K562 (cell line): ENCODE data around the gene TBC1D10A. TPM values are rescaled to one million over a fixed set of nuclear protein-coding genes. Genes with fewer than 3 reads are reported as not detected.

Experiments
- HMG20B ChIP-seq: fragments of 250-450 bp; sonication (Bioruptor Pico); IDR thresholded peaks from 2 replicates; pipeline ENCODE4 v1.5.0; 2021; ENCODE audit warnings: mild to moderate bottlenecking
- SFPQ ChIP-seq: fragments of 200-400 bp; formaldehyde crosslinking; IDR thresholded peaks from 2 replicates; pipeline ENCODE4 v1.6.1; 2017; ENCODE audit warnings: mild to moderate bottlenecking, low read depth, low read length, moderate library complexity
- SMC3 ChIP-seq: conservative IDR thresholded peaks from 2 replicates; pipeline ENCODE4 v1.6.1; 2011; ENCODE audit warnings: low read depth, low read length, improper control_type of control experiment; ENCODE audit not compliant: insufficient read depth
- TCF15 ChIP-seq: fragments of 250-450 bp; sonication (Bioruptor Pico); IDR thresholded peaks from 2 replicates; pipeline ENCODE4 v1.8.0; 2022; ENCODE audit warnings: moderate library complexity, mild to moderate bottlenecking, inconsistent platforms
- ZNF449 ChIP-seq: fragments of 250-450 bp; sonication (Bioruptor Pico); IDR thresholded peaks from 2 replicates; pipeline ENCODE4 v1.8.0; 2022; ENCODE audit warnings: moderate library complexity, mild to moderate bottlenecking, inconsistent platforms
- ZNF57 ChIP-seq: fragments of 450-650 bp; formaldehyde crosslinking; IDR thresholded peaks from 2 replicates; pipeline ENCODE4 v1.4.0; 2020; ENCODE audit warnings: mild to moderate bottlenecking, moderate library complexity
- ZNF696 ChIP-seq: fragments of 250-450 bp; sonication (Bioruptor Pico); conservative IDR thresholded peaks from 2 replicates; pipeline ENCODE4 v1.4.0; 2020; ENCODE audit warnings: mild to moderate bottlenecking, moderate library complexity
- polyA plus RNA-seq, 8 experiments: library from polyadenylated mRNA; depleted of rRNA in 4 of 8; stranded (reverse) in 5 of 8; unstranded in 3 of 8; fragments of >200 nt; fragmentation: Nextera tagmentation in 2 of 8; fragmentation: Illumina TruSeq in 1 of 8; extraction: Ambion mirVana in 2 of 8; extraction: Trizol in 1 of 8; gene quantifications; 2 replicates each; pipeline versions ENCODE4 v1.2.1 to v1.2.3, GENCODE V29; 2011 to 2014; ENCODE audit warnings: inconsistent platforms in 1 of 8, missing spikeins in 1 of 8
- total RNA-seq, 7 experiments: library from RNA; depleted of rRNA in 6 of 7; stranded (reverse); fragments of >200 nt in 6 of 7; fragmentation: Illumina TruSeq in 2 of 7; extraction: Trizol in 2 of 7; gene quantifications; 2 replicates each; pipeline versions ENCODE4 v1.2.1 to v1.2.3, GENCODE V29; 2011 to 2021; ENCODE audit warnings: low replicate concordance in 1 of 7

Gene TBC1D10A
- total and polyA plus RNA-seq, 9 of the 15 experiments (the other 6 are each of a cell fraction or from before 2014, with no cell fraction given), result 0.13 to 10.4 (median 4.6) TPM

- TF ChIP-seq ZNF449 (CRISPR knock-in tag) (no peak), SFPQ (no peak), HMG20B (CRISPR knock-in tag) (no peak), ZNF57 (CRISPR knock-in tag) (no peak), SMC3 (no peak), TCF15 (CRISPR knock-in tag) (no peak), ZNF696 (CRISPR knock-in tag) (no peak)
- TF ChIP-seq, all 486 proteins: peak for 0
Measured at GRCh38 chr22:30263883-30264282, 62.9 kb downstream of the TBC1D10A start (continued).
